Smooth muscle cell (in vitro differentiated cells): ENCODE results near the gene MYH14. TPM values are rescaled to one million over a fixed set of nuclear protein-coding genes. Genes with fewer than 3 reads are reported as not detected.

Source experiments
- DNase-seq: peaks from one replicate; lab custom pipeline; 2025; ENCODE audit not compliant: unreplicated experiment; lab: John Stamatoyannopoulos, UW
- H2AFZ ChIP-seq: fragments of 200-600 bp; sonication (generic); 2 replicates; pipeline ENCODE4 v1.6.0; 2016; ENCODE audit warnings: antibody characterized with exemption, low read depth, mild to moderate bottlenecking
- H3F3A ChIP-seq: fragments of 200-600 bp; sonication (generic); 2 replicates; pipeline ENCODE4 v1.6.0; 2017; ENCODE audit warnings: antibody characterized with exemption, low read depth
- H3K27ac ChIP-seq: fragments of 200-600 bp; sonication (generic); 2 replicates; pipeline ENCODE4 v1.5.1; 2016; ENCODE audit warnings: low read depth, mild to moderate bottlenecking
- H3K27me3 ChIP-seq: fragments of 200-600 bp; sonication (generic); 2 replicates; pipeline ENCODE4 v1.6.1; 2016; ENCODE audit warnings: low read depth, mild to moderate bottlenecking
- H3K36me3 ChIP-seq: fragments of 200-600 bp; sonication (generic); 2 replicates; pipeline ENCODE4 v1.5.1; 2016; ENCODE audit warnings: low read depth
- H3K4me1 ChIP-seq: fragments of 200-600 bp; sonication (generic); 2 replicates; pipeline ENCODE4 v1.5.1; 2016; ENCODE audit warnings: low read depth
- H3K4me2 ChIP-seq: fragments of 200-600 bp; sonication (generic); 2 replicates; pipeline ENCODE4 v1.6.0; 2016; ENCODE audit warnings: mild to moderate bottlenecking
- H3K4me3 ChIP-seq: fragments of 200-600 bp; sonication (generic); 2 replicates; pipeline ENCODE4 v1.5.1; 2016; ENCODE audit warnings: mild to moderate bottlenecking
- H3K79me2 ChIP-seq: fragments of 200-600 bp; sonication (generic); 2 replicates; pipeline ENCODE4 v1.6.0; 2016; ENCODE audit warnings: low read depth, mild to moderate bottlenecking
- H3K9ac ChIP-seq: fragments of 200-600 bp; sonication (generic); 2 replicates; pipeline ENCODE4 v1.6.0; 2016; ENCODE audit warnings: low read depth
- H3K9me3 ChIP-seq: fragments of 200-600 bp; sonication (generic); replicated peaks from 2 replicates; pipeline ENCODE4 v1.5.1; 2016; ENCODE audit warnings: low read depth
- H4K20me1 ChIP-seq: fragments of 200-600 bp; sonication (generic); 2 replicates; pipeline ENCODE4 v1.6.0; 2016; ENCODE audit warnings: low read depth
- CTCF ChIP-seq: fragments of 200-600 bp; sonication (generic); IDR thresholded peaks from 2 replicates; pipeline ENCODE4 v1.5.1; 2017; ENCODE audit warnings: borderline replicate concordance, mild to moderate bottlenecking, antibody characterized with exemption; ENCODE audit not compliant: insufficient read depth, poor library complexity, severe bottlenecking
- WGBS: methylation state at CpG from one replicate; pipeline ENCODE4 v1.1.7; 2016; ENCODE audit warnings: low lambda C conversion rate; 5-methylcytosine and 5-hydroxymethylcytosine counted together
- polyA plus RNA-seq: library from polyadenylated mRNA; unstranded; fragments of >200 nt; fragmentation: Nextera tagmentation; extraction: Ambion mirVana; gene quantifications from 2 replicates; pipeline ENCODE4 v1.2.1, GENCODE V29; 2016
- total RNA-seq: library from RNA; depleted of rRNA; stranded (reverse); fragments of >200 nt; gene quantifications from 2 replicates; pipeline ENCODE4 v1.2.3, GENCODE V29; 2014

MYH14 gene
- total and polyA plus RNA-seq, 2 experiments from 2014 or later: 7.5 to 30.6 TPM

GRCh38 chr19:50268041-50268440, 64.6 kb downstream of the MYH14 start:
- 90% methylated on average over 12 of the region's 13 CpGs for whole genome bisulfite sequencing

GRCh38 chr19:50268501-50268900, 65.1 kb downstream of the MYH14 start:
- H3K4me3 ChIP-seq: no peak overlapping the region
- no peaks in the 10 kb centered on the region for H3F3A ChIP-seq
- no peak overlapping the region for H2AFZ ChIP-seq
- H3K27me3 ChIP-seq: no peaks in the 10 kb centered on the region
- no peak overlapping the region for H3K4me2 ChIP-seq
- 92% methylated on average over 5 of the region's 5 CpGs for WGBS
- no peaks in the 10 kb centered on the region for H3K79me2 ChIP-seq
- H3K36me3 ChIP-seq: no peaks in the 10 kb centered on the region
- no peak overlapping the region for H3K27ac ChIP-seq
- no peaks in the 10 kb centered on the region for H4K20me1 ChIP-seq
- TF ChIP-seq CTCF: no peak
- no peaks in the 10 kb centered on the region for H3K9me3 ChIP-seq
- no peak overlapping the region for H3K9ac ChIP-seq
- no peak for DNase-seq
- H3K4me1 ChIP-seq: no peaks in the 10 kb centered on the region

More at GRCh38 chr19:50268041-50268440, 64.6 kb downstream of the MYH14 start:
- H3K79me2 ChIP-seq: no peaks in the 10 kb centered on the region
- no peaks in the 10 kb centered on the region for H4K20me1 ChIP-seq
- no peak overlapping the region for H2AFZ ChIP-seq
- H3K4me2 ChIP-seq: no peak overlapping the region
- DNase-seq: no peak
- no peak overlapping the region for H3K9ac ChIP-seq
- no peak overlapping the region for H3K27ac ChIP-seq
- no peaks in the 10 kb centered on the region for H3K27me3 ChIP-seq
- H3K9me3 ChIP-seq: no peaks in the 10 kb centered on the region
- no peaks in the 10 kb centered on the region for H3K4me1 ChIP-seq
- TF ChIP-seq CTCF: no peak
- H3F3A ChIP-seq: no peaks in the 10 kb centered on the region
- H3K4me3 ChIP-seq: no peak overlapping the region
- H3K36me3 ChIP-seq: no peaks in the 10 kb centered on the region

- Histone ChIP-seq H3K27me3 (no peaks in the 10 kb centered on the region), H2AFZ (no peak overlapping the region), H3F3A (no peaks in the 10 kb centered on the region), H3K27ac (no peak overlapping the region), H3K9me3 (no peaks in the 10 kb centered on the region), H3K4me2 (no peak overlapping the region), H4K20me1 (no peaks in the 10 kb centered on the region), H3K9ac (no peak overlapping the region), H3K79me2 (no peaks in the 10 kb centered on the region), H3K4me1 (no peaks in the 10 kb centered on the region), H3K36me3 (no peaks in the 10 kb centered on the region), H3K4me3 (no peak overlapping the region)
- 93% methylated on average over 2 of the region's 2 CpGs for WGBS
- no peak for DNase-seq
- TF ChIP-seq CTCF: no peak
Measured at GRCh38 chr19:50269653-50270052, 66.2 kb downstream of the MYH14 start.

- TF ChIP-seq CTCF: no peak
- Histone ChIP-seq H3K9me3 (no peaks in the 10 kb centered on the region), H3K79me2 (no peaks in the 10 kb centered on the region), H3K4me3 (no peak overlapping the region), H3F3A (no peaks in the 10 kb centered on the region), H3K27me3 (no peaks in the 10 kb centered on the region), H3K4me2 (no peak overlapping the region), H4K20me1 (no peaks in the 10 kb centered on the region), H3K36me3 (no peaks in the 10 kb centered on the region), H3K27ac (no peak overlapping the region), H3K9ac (no peak overlapping the region), H3K4me1 (no peaks in the 10 kb centered on the region), H2AFZ (no peak overlapping the region)
- 91% methylated on average over 14 of the region's 14 CpGs for WGBS
- no peak for DNase-seq
Measured at GRCh38 chr19:50272263-50272897, 69.0 kb downstream of the MYH14 start.
